Measurements from ENCODE around the gene REM1.
"Not testable (repeated sequence)": the region's sequence is repeated elsewhere in the genome, so short reads cannot be mapped to it uniquely, and the experiment has no call there.

REM1 gene

GRCh38 chr20:31474758-31475427 lies at the start of gene REM1, which contains the start of gene DEFB124:
Gene REM1 (plus strand): TSS chr20:31475288. CDS start chr20:31476446, 1,158 bp downstream.
Gene DEFB124 (minus strand): TSS chr20:31475127. CDS start chr20:31473013, 2,114 bp downstream.
- no peak for DNase-seq (ENCODE audit: low read depth in 3 of 3)

GRCh38 chr20:31425797-31426196 lies 49.3 kb upstream of the REM1 start:
- DNase-seq (ENCODE audit: low read depth in 3 of 3) = no peak

GRCh38 chr20:31426891-31427551 lies 48.1 kb upstream of the REM1 start:
- not testable (repeated sequence) for DNase-seq (ENCODE audit: low read depth in 3 of 3)

DNA sequence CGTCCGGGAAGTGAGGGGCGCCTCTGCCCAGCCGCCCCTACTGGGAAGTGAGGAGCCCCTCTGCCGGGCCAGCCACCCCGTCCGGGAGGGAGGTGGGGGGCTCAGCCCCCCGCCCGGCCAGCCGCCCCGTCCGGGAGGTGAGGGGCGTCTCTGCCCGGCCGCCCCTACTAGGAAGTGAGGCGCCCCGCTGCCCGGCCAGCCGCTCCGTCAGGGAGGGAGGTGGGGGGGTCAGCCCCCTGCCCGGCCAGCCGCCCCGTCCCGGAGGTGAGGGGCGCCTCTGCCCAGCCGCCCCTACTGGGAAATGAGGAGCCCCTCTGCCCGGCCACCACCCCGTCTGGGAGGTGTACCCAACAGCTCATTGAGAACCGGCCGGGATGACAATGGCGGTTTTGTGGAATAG lies 47.5 kb upstream of the REM1 start:
- DNase-seq (ENCODE audit: low read depth in 3 of 3) = not testable (repeated sequence)

DNA sequence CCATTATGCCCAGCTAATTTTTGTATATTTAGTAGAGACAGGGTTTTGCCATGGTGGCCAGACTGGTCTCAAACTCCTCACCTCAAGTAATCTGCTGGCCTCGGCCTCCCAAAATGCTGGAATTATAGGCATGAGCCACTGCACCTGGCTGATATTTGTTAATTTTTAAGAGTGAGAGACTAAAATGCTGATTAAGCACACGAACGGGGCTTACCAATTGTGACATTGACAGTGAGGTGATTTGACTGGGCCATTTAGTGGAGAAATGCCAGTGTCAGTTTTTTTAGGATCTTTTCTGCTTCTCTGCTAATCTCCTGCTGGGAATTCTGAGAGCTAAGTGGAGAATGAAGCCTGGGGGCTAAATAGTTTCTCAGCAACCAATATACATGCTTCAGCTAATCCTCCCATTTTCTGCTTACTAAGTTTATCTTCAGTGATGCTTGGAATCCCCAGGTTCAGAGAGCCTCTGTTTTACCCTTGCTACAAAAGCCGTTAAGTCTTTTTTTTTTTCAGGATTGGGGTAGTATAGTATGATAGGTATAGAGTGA lies 44.4 kb upstream of the REM1 start:
- DNase-seq (ENCODE audit: low read depth in 3 of 3) = no peak

- peak in 1 of 3 experiments; percentile 16 for DNase-seq (ENCODE audit: low read depth in 3 of 3)
Measured at GRCh38 chr20:31440012-31440659, 35.0 kb upstream of the REM1 start, which contains the start of gene DEFB123. Gene DEFB123 (plus strand): TSS chr20:31440632. CDS start chr20:31440699, 67 bp downstream.

- no peak for DNase-seq (ENCODE audit: low read depth in 3 of 3)
Measured at GRCh38 chr20:31446084-31446819, 28.8 kb upstream of the REM1 start.

DNA sequence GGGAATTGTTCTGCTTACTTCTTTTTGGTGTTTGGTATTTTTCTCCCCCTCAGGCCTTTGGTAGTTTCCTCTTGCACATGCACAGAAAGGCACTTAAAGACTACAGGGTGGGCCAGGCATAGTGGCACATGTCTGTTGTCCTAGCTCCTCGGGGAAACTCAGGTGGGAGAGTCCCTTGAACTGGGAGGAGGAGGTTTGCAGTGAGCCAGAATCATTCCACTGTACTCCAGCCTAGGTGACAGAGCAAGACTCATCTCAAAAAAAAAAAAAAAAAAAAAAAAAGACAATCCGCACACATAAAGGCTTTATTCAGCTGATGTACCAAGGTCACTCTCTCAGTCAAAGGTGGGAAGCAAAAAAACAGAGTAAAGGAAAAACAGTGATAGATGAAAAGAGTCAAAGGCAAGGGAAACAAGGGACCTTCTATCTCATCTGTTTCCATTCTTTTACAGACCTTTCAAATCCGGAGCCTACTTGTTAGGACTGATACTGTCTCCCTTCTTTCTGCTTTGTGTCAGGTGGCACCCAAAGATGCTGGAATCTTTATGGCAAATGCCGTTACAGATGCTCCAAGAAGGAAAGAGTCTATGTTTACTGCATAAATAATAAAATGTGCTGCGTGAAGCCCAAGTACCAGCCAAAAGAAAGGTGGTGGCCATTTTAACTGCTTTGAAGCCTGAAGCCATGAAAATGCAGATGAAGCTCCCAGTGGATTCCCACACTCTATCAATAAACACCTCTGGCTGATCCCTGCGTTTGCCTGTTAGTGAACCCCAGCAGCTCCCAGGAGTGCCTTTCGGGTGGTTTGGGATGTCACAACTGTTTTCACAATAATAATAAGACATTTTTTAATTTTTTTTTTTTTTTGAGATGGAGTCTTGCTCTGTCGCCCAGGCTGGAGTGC lies 25.3 kb upstream of the REM1 start:
- no peak for DNase-seq (ENCODE audit: low read depth in 3 of 3)

- no peak for DNase-seq (ENCODE audit: low read depth in 3 of 3)
Measured at GRCh38 chr20:31452575-31452974, 22.5 kb upstream of the REM1 start.

- DNase-seq (ENCODE audit: low read depth in 3 of 3) = no peak
Measured at GRCh38 chr20:31454361-31454760, 20.7 kb upstream of the REM1 start.

- DNase-seq (ENCODE audit: low read depth in 3 of 3) = not testable (repeated sequence)
Measured at GRCh38 chr20:31470946-31471345, 4.1 kb upstream of the REM1 start.

DNA sequence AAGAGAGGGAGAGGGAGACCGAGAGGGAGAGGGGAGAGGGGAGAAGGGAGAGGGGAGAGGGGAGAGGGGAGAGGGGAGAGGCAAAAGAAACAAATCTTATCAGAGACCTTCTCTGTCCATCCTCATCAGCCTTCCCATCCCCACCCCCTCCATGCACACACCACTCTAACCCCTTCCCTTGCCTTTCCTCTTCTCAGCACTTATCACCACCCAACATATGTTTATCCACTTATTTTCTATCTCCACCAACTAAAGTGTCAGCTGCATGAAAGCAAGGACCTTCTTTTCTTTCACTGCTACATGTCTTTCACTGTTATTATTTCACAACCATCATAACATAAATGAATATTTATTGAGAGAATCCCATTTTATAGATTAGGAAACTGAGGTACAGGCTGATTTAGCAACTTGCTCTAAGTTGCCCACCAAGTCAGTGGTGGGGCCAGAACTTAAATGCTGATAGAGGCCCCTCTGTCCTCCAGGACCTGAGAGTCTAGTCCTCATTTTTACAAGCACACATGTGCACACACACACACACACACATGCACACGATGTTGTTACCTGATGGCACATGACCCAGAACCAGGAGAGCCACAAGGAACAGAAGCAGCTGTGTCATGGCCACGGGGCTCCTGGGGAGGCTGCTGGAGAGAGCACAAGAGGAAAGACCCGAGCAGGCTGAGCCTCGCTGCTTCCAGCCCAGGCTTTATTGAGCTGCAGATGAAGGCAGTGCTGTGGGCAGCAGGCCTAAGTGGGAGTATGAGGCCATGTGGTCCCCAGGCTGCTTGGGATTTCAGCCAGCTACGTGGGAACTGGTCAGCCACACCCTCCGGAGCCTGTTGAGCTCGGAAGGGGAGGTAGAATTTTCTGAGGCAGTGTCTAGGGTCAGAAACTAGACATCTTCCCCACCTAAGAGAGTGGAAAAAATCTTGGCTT lies 2.4 kb upstream of the REM1 start:
- no peak for DNase-seq (ENCODE audit: low read depth in 3 of 3)

- DNase-seq (ENCODE audit: low read depth in 3 of 3) = no peak
Measured at GRCh38 chr20:31473331-31474096, 1.6 kb upstream of the REM1 start.

DNA sequence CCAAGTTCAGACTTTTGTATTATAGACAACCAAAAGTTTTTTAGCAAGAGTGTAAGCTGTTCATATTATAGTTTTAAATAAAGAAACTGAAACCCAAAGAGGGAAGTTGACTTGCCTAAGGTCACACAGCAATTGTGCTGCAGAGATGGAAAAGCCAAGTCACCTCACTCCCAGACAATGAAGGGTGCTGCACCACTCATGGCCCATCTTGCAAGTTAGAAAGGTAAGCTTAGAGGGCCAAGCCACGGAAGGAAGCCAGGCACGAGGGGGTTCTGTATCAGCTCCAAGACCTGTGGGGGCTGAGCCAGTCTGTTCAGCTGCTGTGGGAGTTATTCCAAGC lies 1.0 kb upstream of the REM1 start:
- no peak for DNase-seq (ENCODE audit: low read depth in 3 of 3)

- no peak for DNase-seq (ENCODE audit: low read depth in 3 of 3)
Measured at GRCh38 chr20:31475472-31476293, 595 bp downstream of the REM1 start.

DNA sequence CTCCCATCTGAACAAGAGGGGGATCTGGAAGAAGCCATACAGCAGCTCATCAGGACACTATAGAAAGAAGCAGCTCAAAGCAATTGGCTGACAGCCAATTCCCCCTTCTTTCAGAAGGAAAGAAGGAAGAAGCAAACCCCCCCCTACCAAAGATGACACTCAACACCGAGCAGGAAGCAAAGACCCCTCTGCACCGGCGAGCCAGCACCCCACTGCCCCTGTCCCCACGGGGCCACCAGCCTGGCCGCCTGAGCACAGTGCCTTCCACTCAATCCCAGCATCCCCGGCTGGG lies 1.2 kb downstream of the REM1 start:
- no peak for DNase-seq (ENCODE audit: low read depth in 3 of 3)

GRCh38 chr20:31476643-31477215 lies 1.6 kb downstream of the REM1 start:
- no peak for DNase-seq (ENCODE audit: low read depth in 3 of 3)

DNA sequence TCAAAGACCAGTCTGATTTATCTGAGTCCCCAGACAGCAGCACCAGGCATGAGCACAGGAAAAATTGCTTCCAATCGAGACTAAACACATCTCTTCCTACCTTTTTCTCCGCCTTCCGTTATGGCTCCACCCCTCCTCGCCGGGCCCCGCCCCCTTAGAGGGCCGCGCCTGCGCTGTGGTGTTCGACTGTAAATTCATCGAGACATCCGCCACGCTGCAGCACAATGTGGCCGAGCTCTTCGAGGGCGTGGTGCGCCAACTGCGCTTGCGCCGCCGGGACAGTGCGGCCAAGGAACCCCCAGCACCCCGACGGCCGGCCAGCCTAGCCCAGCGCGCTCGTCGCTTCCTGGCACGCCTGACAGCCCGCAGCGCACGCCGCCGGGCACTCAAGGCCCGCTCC lies 8.9 kb downstream of the REM1 start:
- DNase-seq (ENCODE audit: low read depth in 3 of 3) = peak in 1 of 3 experiments; percentile 18

Data from stimulated activated CD4-positive, alpha-beta T cell treated with anti-CD3 and anti-CD28 coated beads, TNF-alpha, amount 100 ng/mL, for 24 hours (primary cell).